MM.1S (cell line): ENCODE results near the gene CAMK2A.

Experiments
- CTCF ChIP-seq: fragments of 300-600 bp; sonication (generic); IDR thresholded peaks from 2 replicates; pipeline ENCODE4 v1.5.1; 2016; ENCODE audit warnings: antibody characterized with exemption, low read length, mixed read lengths
- EZH2 ChIP-seq: fragments of 300-600 bp; sonication (generic); optimal IDR thresholded peaks from 2 replicates; pipeline ENCODE3; 2017; ENCODE audit warnings: low read depth, mild to moderate bottlenecking, antibody characterized with exemption, low read length, mixed read lengths
- EZH2phosphoT487 ChIP-seq: fragments of 300-600 bp; sonication (generic); IDR thresholded peaks from 2 replicates; pipeline ENCODE4 v1.6.1; 2018; ENCODE audit warnings: antibody characterized with exemption, low read length

- no peak for TF ChIP-seq CTCF
- TF ChIP-seq EZH2: no peak
- no peak for TF ChIP-seq EZH2phosphoT487
These were observed 106.1 kb downstream of the CAMK2A start for GRCh38 chr5:150183436-150183835.
